IMR-90 (cell line): ENCODE measurements around the gene IGIP. TPM values are rescaled to one million over a fixed set of nuclear protein-coding genes. Genes with fewer than 3 reads are reported as not detected.

Source experiments
- ATAC-seq: fragments of 200-7000 bp; cut with Tn5 transposase; 2 replicates; pipeline ENCODE4 v1.9.1; 2020; ENCODE audit warnings: low read depth, mild to moderate bottlenecking, moderate library complexity
- BruUV-seq: library from RNA; stranded (reverse); fragments of 400-500 nt; replicated peaks from 2 replicates; lab custom pipeline; 2021; lab: Mats Ljungman, UMichigan
- CTCF ChIA-PET: fragments of 300-600 bp; formaldehyde crosslinking; extraction: SDS; loops from one replicate; lab custom pipeline; 2021; ENCODE audit warnings: antibody characterized with exemption; lab: Yijun Ruan, JAX
- POLR2A ChIA-PET: fragments of 300-600 bp; sonication (Branson Sonifier 250); formaldehyde crosslinking; loops from one replicate; lab custom pipeline; 2022; ENCODE audit warnings: antibody characterized with exemption; ENCODE audit not compliant: unreplicated experiment; lab: Charles Lee
- DNase-seq: peaks from one replicate; pipeline ENCODE4 v3.0.0; 2013
- H2AFZ ChIP-seq: replicated peaks from 2 replicates; pipeline ENCODE3; 2013; ENCODE audit warnings: low read length, mild to moderate bottlenecking; ENCODE audit not compliant: poor library complexity
- H2AK5ac ChIP-seq: 2 replicates; pipeline ENCODE4 v1.6.1; 2013; ENCODE audit warnings: low read depth, low read length, inconsistent platforms
- H2AK9ac ChIP-seq: replicated peaks from 2 replicates; pipeline ENCODE3; 2013; ENCODE audit warnings: mild to moderate bottlenecking, low read depth, low read length, moderate library complexity; ENCODE audit not compliant: poor library complexity
- H2BK120ac ChIP-seq: 2 replicates; pipeline ENCODE4 v1.6.1; 2013; ENCODE audit warnings: low read depth, low read length, inconsistent platforms
- H2BK15ac ChIP-seq: 3 replicates; pipeline ENCODE4 v1.6.1; 2013; ENCODE audit warnings: low read depth, low read length, inconsistent platforms
- H2BK20ac ChIP-seq: 2 replicates; pipeline ENCODE4 v1.6.1; 2013; ENCODE audit warnings: low read depth, mild to moderate bottlenecking, inconsistent platforms, low read length, moderate library complexity
- H2BK5ac ChIP-seq: 2 replicates; pipeline ENCODE4 v1.6.1; 2013; ENCODE audit warnings: mild to moderate bottlenecking, low read depth, low read length, inconsistent platforms; ENCODE audit not compliant: poor library complexity, severe bottlenecking
- H3K14ac ChIP-seq: replicated peaks from 2 replicates; pipeline ENCODE4 v1.6.1; 2013; ENCODE audit warnings: low read depth, low read length, inconsistent platforms
- H3K18ac ChIP-seq: 2 replicates; pipeline ENCODE4 v1.6.1; 2013; ENCODE audit warnings: low read depth, low read length, control low read depth
- H3K23ac ChIP-seq: 2 replicates; pipeline ENCODE4 v1.6.1; 2013; ENCODE audit warnings: low read depth, low read length, inconsistent platforms
- H3K27ac ChIP-seq: 2 replicates; pipeline ENCODE4 v1.5.1; 2013; ENCODE audit warnings: mild to moderate bottlenecking, control low read depth, low read length; ENCODE audit not compliant: insufficient read depth
- H3K27me3 ChIP-seq: 2 replicates; pipeline ENCODE4 v1.6.1; 2013; ENCODE audit warnings: low read length; ENCODE audit not compliant: control insufficient read depth, insufficient read depth
- H3K36me3 ChIP-seq: 2 replicates; pipeline ENCODE4 v1.6.1; 2013; ENCODE audit warnings: low read length, mixed read lengths; ENCODE audit not compliant: control insufficient read depth, insufficient read depth
- H3K4ac ChIP-seq: 2 replicates; pipeline ENCODE4 v1.6.1; 2013; ENCODE audit warnings: low read depth, low read length, inconsistent platforms
- H3K4me1 ChIP-seq: 2 replicates; pipeline ENCODE4 v1.6.1; 2013; ENCODE audit warnings: low read length, mixed read lengths; ENCODE audit not compliant: control insufficient read depth, insufficient read depth
- H3K4me2 ChIP-seq: 2 replicates; pipeline ENCODE4 v1.6.1; 2013; ENCODE audit warnings: low read depth, mild to moderate bottlenecking, control low read depth, low read length, moderate library complexity
- H3K4me3 ChIP-seq: 2 replicates; pipeline ENCODE4 v1.5.1; 2013; ENCODE audit warnings: low read depth, mild to moderate bottlenecking, control low read depth, low read length, moderate library complexity; ENCODE audit not compliant: insufficient read depth
- H3K56ac ChIP-seq: 2 replicates; pipeline ENCODE4 v1.6.1; 2013; ENCODE audit warnings: low read length, inconsistent platforms; ENCODE audit not compliant: insufficient read depth; ENCODE audit errors: extremely low read depth
- H3K79me1 ChIP-seq, 2 experiments: 2 replicates each; pipeline ENCODE4 v1.6.1; 2013; ENCODE audit warnings: low read length in 2 of 2, inconsistent platforms in 1 of 2, low read depth in 1 of 2
- H3K9ac ChIP-seq: 2 replicates; pipeline ENCODE4 v1.6.1; 2013; ENCODE audit warnings: low read depth, low read length, control low read depth
- H3K9me1 ChIP-seq: 2 replicates; pipeline ENCODE4 v1.6.1; 2013; ENCODE audit warnings: low read length, inconsistent platforms; ENCODE audit not compliant: insufficient read depth
- H3K9me3 ChIP-seq: 2 replicates; pipeline ENCODE4 v1.6.1; 2013; ENCODE audit warnings: low read length; ENCODE audit not compliant: control insufficient read depth, insufficient read depth
- H4K20me1 ChIP-seq: 2 replicates; pipeline ENCODE4 v1.6.1; 2013; ENCODE audit warnings: low read length, inconsistent platforms; ENCODE audit not compliant: insufficient read depth
- H4K5ac ChIP-seq: 2 replicates; pipeline ENCODE4 v1.6.1; 2013; ENCODE audit warnings: mild to moderate bottlenecking, low read depth, low read length, control low read depth
- H4K8ac ChIP-seq, 2 experiments: 2 replicates each; pipeline ENCODE4 v1.6.1; 2013; ENCODE audit warnings: low read depth in 2 of 2, low read length in 2 of 2, control low read depth in 1 of 2, inconsistent platforms in 1 of 2
- H4K91ac ChIP-seq: 2 replicates; pipeline ENCODE4 v1.6.1; 2013; ENCODE audit warnings: low read depth, low read length, inconsistent platforms; ENCODE audit not compliant: insufficient read depth
- BHLHE40 ChIP-seq: fragments of 150-350 bp; IDR thresholded peaks from 2 replicates; pipeline ENCODE4 v1.6.1; 2016; ENCODE audit warnings: mild to moderate bottlenecking, low read depth, low read length
- CEBPB ChIP-seq: IDR thresholded peaks from 2 replicates; pipeline ENCODE4 v1.6.1; 2012; ENCODE audit warnings: low read depth, low read length, improper control_type of control experiment
- CHD1 ChIP-seq: IDR thresholded peaks from 2 replicates; pipeline ENCODE4 v1.6.1; 2012; ENCODE audit warnings: low read depth, low read length, improper control_type of control experiment
- FOS ChIP-seq: fragments of 150-350 bp; IDR thresholded peaks from 2 replicates; pipeline ENCODE4 v1.6.1; 2016; ENCODE audit warnings: low read depth, low read length
- MAFK ChIP-seq: IDR thresholded peaks from 2 replicates; pipeline ENCODE4 v1.6.1; 2012; ENCODE audit warnings: low read depth, low read length, improper control_type of control experiment
- MAZ ChIP-seq: IDR thresholded peaks from 2 replicates; pipeline ENCODE4 v1.6.1; 2012; ENCODE audit warnings: low read depth, mild to moderate bottlenecking, low read length, improper control_type of control experiment, moderate library complexity, borderline replicate concordance
- MXI1 ChIP-seq: IDR thresholded peaks from 2 replicates; pipeline ENCODE4 v1.6.1; 2012; ENCODE audit warnings: low read depth, mild to moderate bottlenecking, low read length, moderate library complexity, borderline replicate concordance
- NFE2L2 ChIP-seq: fragments of 150-350 bp; IDR thresholded peaks from 2 replicates; pipeline ENCODE4 v1.6.1; 2016; ENCODE audit warnings: low read depth, mild to moderate bottlenecking, low read length
- POLR2A ChIP-seq: IDR thresholded peaks from 2 replicates; pipeline ENCODE4 v1.6.1; 2012; ENCODE audit warnings: mild to moderate bottlenecking, low read depth, low read length
- RAD21 ChIP-seq: IDR thresholded peaks from 2 replicates; pipeline ENCODE4 v1.6.1; 2012; ENCODE audit warnings: low read length, improper control_type of control experiment
- RCOR1 ChIP-seq: IDR thresholded peaks from 2 replicates; pipeline ENCODE4 v1.6.1; 2012; ENCODE audit warnings: mild to moderate bottlenecking, low read length, improper control_type of control experiment; ENCODE audit not compliant: insufficient replicate concordance
- RFX5 ChIP-seq: IDR thresholded peaks from 2 replicates; pipeline ENCODE4 v1.8.0; 2012; ENCODE audit warnings: low read depth, mild to moderate bottlenecking, low read length, moderate library complexity
- SMC3 ChIP-seq: fragments of 150-350 bp; IDR thresholded peaks from 2 replicates; pipeline ENCODE4 v1.6.1; 2016; ENCODE audit warnings: low read depth, mild to moderate bottlenecking, antibody characterized with exemption, low read length, moderate library complexity
- WGBS, 2 experiments: methylation state at CpG; one replicate each; pipeline versions ENCODE4 v1.1.5 to v1.1.7; 2013; ENCODE audit warnings: missing lambda C conversion rate in 2 of 2; ENCODE audit not compliant: insufficient read length in 1 of 2; ENCODE audit errors: extremely low coverage in 2 of 2; 5-methylcytosine and 5-hydroxymethylcytosine counted together
- dilution Hi-C: fragments of 300-500 bp; cut with HindIII; formaldehyde crosslinking; loops from one replicate; pipeline ENCODE4 v1.14.3; 2018; ENCODE audit warnings: low sequenced_read_pairs; ENCODE audit not compliant: unreplicated experiment
- in situ Hi-C: fragments of 300-500 bp; cut with MboI; formaldehyde crosslinking; loops from 3 replicates; pipeline ENCODE4 v1.14.3; 2019; ENCODE audit warnings: low sequenced_read_pairs, inconsistent platforms, mixed read lengths
- intact Hi-C: fragments of 100-400 bp; cut with micrococcal nuclease; formaldehyde crosslinking; loops from 2 replicates; pipeline ENCODE4 v1.10.0; 2022
- polyA plus RNA-seq, 3 experiments: library from polyadenylated mRNA; depleted of rRNA; stranded (reverse); fragments of >200 nt; gene quantifications; 2 replicates each; pipeline ENCODE4 v1.2.3, GENCODE V29; 2012; ENCODE audit warnings: low replicate concordance in 1 of 3
- total RNA-seq: library from RNA; depleted of rRNA; stranded (reverse); fragments of >200 nt; gene quantifications from 2 replicates; pipeline ENCODE4 v1.2.3, GENCODE V29; 2012
- TF ChIP-seq, protein P1 (sequence below): fragments of 150-350 bp; IDR thresholded peaks from 2 replicates; pipeline ENCODE4 v1.6.1; 2016; ENCODE audit warnings: low read depth, mild to moderate bottlenecking, low read length, moderate library complexity, borderline replicate concordance
- TF ChIP-seq, protein P2 (sequence below): conservative IDR thresholded peaks from 2 replicates; pipeline ENCODE4 v1.5.1; 2012; ENCODE audit warnings: mild to moderate bottlenecking, low read depth, low read length, improper control_type of control experiment
- TF ChIP-seq, protein P3 (sequence below): fragments of 150-350 bp; IDR thresholded peaks from 2 replicates; pipeline ENCODE4 v1.6.1; 2017; ENCODE audit warnings: mild to moderate bottlenecking, antibody characterized with exemption, low read length, low read depth

IGIP gene
- total and polyA plus RNA-seq, 2 of the 4 experiments (the other 2 are of a cell fraction): 1.2 to 5.0 TPM

DNA sequence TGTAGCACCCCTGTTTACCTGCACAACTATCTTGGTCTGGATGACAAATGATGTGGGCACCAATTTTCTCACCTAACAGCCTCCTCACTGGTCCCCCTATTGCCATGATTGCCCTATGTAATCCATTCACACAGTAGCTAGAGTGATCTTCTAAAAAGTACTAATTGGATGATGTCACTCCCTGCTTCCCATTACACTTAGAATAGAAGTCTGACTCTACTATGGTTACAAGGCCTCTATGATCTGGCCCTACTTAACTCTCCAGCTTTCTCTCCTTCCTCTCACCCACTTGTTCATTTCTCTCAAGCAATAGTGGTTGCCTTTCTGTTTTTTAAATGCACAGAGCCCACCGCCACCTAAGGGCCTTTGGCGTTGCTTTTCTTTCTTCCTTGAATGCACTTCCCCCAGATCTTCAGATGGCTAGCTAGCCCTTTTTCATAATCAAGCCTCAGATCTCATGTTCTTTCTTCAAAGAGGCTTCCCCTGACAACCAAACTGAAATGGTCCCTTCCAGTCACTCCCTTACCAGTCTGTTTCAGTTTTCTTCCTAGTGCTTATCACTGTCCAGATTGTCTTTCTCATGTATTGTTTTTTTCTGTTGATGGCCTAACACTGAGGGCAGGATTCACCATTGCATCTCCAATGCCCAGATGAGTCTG is 8.7 kb downstream of the IGIP start:
- no peak overlapping the region for H3K14ac ChIP-seq
- no peaks in the 10 kb centered on the region for H3K9me3 ChIP-seq
- H2BK15ac ChIP-seq: no peak overlapping the region
- H3K4me3 ChIP-seq: no peak overlapping the region
- peaks cover 13% of the 10 kb centered on the region for H3K4me1 ChIP-seq
- ChIA-PET POLR2A (no interaction called here), CTCF (no interaction called here)
- no peak overlapping the region for H3K9ac ChIP-seq
- DNase-seq (no peak), ATAC-seq (no peak)
- H4K20me1 ChIP-seq: peaks cover 28% of the 10 kb centered on the region
- H2AK9ac ChIP-seq: no peak overlapping the region
- no peak overlapping the region for H3K56ac ChIP-seq
- intact Hi-C loops (no loop called here), in situ Hi-C loops (no loop called here), dilution Hi-C loops (no loop called here)
- H4K8ac ChIP-seq: no peak overlapping the region
- no peak for TF ChIP-seq MXI1
- TF ChIP-seq FOS: no peak
- TF ChIP-seq RCOR1: no peak
- TF ChIP-seq RFX5: no peak
- TF ChIP-seq, protein P1, sequence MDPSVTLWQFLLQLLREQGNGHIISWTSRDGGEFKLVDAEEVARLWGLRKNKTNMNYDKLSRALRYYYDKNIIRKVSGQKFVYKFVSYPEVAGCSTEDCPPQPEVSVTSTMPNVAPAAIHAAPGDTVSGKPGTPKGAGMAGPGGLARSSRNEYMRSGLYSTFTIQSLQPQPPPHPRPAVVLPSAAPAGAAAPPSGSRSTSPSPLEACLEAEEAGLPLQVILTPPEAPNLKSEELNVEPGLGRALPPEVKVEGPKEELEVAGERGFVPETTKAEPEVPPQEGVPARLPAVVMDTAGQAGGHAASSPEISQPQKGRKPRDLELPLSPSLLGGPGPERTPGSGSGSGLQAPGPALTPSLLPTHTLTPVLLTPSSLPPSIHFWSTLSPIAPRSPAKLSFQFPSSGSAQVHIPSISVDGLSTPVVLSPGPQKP: no peak
- no peak for TF ChIP-seq BHLHE40
- TF ChIP-seq MAZ: no peak
- TF ChIP-seq, protein P2, sequence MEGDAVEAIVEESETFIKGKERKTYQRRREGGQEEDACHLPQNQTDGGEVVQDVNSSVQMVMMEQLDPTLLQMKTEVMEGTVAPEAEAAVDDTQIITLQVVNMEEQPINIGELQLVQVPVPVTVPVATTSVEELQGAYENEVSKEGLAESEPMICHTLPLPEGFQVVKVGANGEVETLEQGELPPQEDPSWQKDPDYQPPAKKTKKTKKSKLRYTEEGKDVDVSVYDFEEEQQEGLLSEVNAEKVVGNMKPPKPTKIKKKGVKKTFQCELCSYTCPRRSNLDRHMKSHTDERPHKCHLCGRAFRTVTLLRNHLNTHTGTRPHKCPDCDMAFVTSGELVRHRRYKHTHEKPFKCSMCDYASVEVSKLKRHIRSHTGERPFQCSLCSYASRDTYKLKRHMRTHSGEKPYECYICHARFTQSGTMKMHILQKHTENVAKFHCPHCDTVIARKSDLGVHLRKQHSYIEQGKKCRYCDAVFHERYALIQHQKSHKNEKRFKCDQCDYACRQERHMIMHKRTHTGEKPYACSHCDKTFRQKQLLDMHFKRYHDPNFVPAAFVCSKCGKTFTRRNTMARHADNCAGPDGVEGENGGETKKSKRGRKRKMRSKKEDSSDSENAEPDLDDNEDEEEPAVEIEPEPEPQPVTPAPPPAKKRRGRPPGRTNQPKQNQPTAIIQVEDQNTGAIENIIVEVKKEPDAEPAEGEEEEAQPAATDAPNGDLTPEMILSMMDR: no peak
- TF ChIP-seq NFE2L2: no peak
- TF ChIP-seq CEBPB: no peak
- TF ChIP-seq, protein P3, sequence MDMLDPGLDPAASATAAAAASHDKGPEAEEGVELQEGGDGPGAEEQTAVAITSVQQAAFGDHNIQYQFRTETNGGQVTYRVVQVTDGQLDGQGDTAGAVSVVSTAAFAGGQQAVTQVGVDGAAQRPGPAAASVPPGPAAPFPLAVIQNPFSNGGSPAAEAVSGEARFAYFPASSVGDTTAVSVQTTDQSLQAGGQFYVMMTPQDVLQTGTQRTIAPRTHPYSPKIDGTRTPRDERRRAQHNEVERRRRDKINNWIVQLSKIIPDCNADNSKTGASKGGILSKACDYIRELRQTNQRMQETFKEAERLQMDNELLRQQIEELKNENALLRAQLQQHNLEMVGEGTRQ: no peak
- no peak for TF ChIP-seq CHD1
- TF ChIP-seq SMC3: no peak
- no peak for TF ChIP-seq MAFK
- no peak for TF ChIP-seq RAD21
- TF ChIP-seq POLR2A: no peak
- peaks cover 34 to 74% of the 10 kb centered on the region in 2 experiments for H3K79me1 ChIP-seq
- H3K18ac ChIP-seq: no peak overlapping the region
- H3K9me1 ChIP-seq: peaks cover 25% of the 10 kb centered on the region
- no peak overlapping the region for H3K4me2 ChIP-seq
- H3K23ac ChIP-seq: no peak overlapping the region
- no peak overlapping the region for H4K91ac ChIP-seq
- no peak overlapping the region for H2AK5ac ChIP-seq
- no peak overlapping the region for H4K5ac ChIP-seq
- H3K36me3 ChIP-seq: no peaks in the 10 kb centered on the region
- H2BK5ac ChIP-seq: no peak overlapping the region
- H3K4ac ChIP-seq: no peak overlapping the region
- 83% methylated on average over 2 of the region's 2 CpGs; no CpG with 5 or more reads in 1 of the 2 experiments for WGBS, 2 experiments
- no peaks in the 10 kb centered on the region for H3K27me3 ChIP-seq
- H2BK120ac ChIP-seq: no peak overlapping the region
- H2BK20ac ChIP-seq: no peak overlapping the region
- BruUV-seq: no TSS peak
- no peak overlapping the region for H2AFZ ChIP-seq
- no peak overlapping the region for H3K27ac ChIP-seq
